Measurements from ENCODE around the gene FOXL3.
"Not testable (repeated sequence)": the region's sequence is repeated elsewhere in the genome, so short reads cannot be mapped to it uniquely, and the experiment has no call there.

Gene FOXL3

GRCh38 chr7:255721-256361 is 34.1 kb upstream of the FOXL3 start:
- FAIRE-seq, result no peak

DNA sequence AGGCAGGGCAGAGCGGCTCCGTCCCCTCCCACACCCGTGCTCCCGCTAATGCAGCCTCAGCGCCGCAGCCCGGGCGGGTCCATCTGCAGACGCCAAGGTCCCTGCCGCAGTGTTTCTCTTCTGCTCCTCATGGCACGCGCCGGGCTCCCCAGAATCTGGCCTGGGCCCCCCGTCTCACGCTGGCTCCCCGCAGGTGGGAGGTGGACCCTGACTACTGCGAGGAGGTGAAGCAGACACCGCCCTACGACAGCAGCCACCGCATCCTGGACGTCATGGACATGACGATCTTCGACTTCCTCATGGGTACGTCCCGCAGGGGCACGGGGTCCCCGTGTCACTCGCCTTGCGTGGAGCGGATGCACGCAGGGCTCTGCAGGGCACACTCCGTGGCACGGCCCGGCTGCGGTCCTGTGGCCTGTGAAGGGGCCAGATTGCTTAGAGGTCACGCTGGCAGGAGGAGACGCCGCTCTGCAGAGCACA is 33.5 kb upstream of the FOXL3 start:
- FAIRE-seq, result no peak

DNA sequence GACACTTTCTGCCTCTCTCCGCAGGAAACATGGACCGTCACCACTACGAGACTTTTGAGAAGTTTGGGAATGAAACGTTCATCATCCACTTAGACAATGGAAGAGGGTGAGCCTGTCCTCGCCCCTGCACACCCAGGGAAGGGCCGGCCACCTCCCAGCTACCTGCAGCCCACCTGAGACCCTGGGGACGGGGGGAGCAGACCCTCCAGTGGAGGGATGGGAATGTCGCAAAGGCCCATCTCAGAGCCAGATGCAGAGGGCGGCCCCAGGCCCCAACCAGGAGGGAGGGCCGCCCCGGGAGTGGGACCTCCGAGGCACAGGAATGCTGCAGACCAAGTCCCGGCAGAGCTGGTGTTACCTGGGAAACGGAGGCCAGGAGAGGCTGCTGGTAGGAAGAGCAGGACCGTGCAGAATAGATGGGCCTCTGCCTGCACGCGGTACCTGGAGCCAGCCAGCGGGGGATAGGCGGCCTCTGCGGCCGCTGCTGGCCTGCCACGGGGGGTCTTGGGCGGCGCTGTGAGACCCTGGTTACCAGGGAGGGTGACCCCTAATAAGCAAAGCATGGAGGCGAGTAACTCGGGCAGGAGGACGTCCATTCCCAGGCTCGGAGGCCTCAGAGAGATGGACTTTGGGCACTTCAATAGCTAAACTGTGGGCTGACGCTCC is 32.9 kb upstream of the FOXL3 start:
- no peak for FAIRE-seq

- no peak for FAIRE-seq
These were observed 32.4 kb upstream of the FOXL3 start for GRCh38 chr7:257647-257992.

DNA sequence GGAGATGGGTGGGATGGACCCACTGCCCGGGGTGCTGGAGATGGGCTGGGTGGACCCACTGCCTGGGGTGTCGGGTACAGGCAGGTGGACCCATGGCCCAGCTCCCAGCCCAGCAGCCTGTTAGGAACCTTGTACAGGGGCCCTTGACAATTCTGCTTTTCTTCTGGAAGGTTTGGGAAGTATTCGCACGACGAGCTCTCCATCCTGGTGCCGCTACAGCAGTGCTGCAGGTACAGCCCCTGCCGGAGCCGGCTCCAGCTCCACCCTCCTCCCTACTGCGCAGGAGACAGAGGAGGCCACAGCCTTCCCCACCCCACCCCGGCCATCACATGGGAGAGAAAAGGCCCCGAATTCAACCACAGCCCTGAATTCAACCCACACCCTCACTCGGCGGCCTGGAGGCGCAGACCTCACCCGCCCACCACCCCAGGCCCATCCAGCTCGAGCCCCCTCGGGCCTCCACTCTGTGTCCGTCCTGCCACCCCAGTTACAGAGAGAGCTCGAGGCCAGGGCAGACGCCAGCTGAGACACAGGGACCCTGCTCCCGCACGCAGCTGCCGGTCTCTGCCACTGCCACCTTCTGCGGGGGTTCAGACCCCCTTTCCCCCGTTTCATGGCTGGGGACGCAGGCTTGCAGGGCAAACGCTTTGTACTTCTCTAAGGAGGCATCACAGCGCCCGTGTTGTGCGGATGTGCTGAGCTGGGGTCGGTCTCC is 31.3 kb upstream of the FOXL3 start:
- no peak for FAIRE-seq

GRCh38 chr7:259191-259505 is 30.8 kb upstream of the FOXL3 start:
- FAIRE-seq, result no peak

GRCh38 chr7:259751-260405 is 30.1 kb upstream of the FOXL3 start:
- no peak for FAIRE-seq

DNA sequence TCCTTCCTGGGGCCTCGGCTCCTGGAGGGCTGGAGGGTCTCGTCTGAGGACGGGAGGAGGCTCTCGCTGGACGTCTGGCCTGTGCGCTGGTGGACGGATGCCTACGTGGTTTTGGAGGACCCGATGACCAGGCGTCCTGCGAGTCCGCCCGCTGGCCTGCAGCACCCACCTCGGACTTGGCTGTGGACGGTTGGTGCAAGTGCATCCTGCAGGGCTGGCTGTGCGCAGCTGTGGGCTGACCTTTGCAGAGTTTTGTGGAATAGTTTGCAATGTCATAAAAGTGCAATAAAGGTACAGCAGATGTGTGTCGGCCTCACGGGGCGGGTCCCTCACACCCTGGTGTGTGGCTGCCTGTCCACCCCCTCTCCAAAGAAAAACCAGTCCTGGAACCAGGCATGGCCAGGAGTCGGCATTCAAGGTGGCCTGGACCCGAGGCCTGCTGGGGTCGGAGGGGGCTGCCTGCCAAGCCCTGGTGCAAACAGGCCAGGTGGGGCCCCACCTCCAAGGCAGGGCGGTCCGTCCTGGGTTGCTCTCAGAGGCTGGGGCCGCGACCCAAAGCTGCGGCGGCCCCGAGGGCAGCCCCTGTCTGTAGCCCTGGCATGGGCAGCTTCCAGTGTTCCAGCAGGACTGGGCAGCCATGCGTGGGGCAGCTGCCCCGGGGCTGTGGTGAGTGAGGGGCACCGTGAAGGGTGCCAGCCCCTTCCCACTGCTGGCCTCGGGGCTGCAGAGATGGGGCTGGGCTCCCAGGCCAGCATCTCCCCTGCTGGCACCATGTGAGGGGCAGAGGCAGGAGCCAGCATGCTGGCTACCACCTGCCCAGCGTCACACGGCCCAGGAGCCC is 29.3 kb upstream of the FOXL3 start:
- no peak for FAIRE-seq

DNA sequence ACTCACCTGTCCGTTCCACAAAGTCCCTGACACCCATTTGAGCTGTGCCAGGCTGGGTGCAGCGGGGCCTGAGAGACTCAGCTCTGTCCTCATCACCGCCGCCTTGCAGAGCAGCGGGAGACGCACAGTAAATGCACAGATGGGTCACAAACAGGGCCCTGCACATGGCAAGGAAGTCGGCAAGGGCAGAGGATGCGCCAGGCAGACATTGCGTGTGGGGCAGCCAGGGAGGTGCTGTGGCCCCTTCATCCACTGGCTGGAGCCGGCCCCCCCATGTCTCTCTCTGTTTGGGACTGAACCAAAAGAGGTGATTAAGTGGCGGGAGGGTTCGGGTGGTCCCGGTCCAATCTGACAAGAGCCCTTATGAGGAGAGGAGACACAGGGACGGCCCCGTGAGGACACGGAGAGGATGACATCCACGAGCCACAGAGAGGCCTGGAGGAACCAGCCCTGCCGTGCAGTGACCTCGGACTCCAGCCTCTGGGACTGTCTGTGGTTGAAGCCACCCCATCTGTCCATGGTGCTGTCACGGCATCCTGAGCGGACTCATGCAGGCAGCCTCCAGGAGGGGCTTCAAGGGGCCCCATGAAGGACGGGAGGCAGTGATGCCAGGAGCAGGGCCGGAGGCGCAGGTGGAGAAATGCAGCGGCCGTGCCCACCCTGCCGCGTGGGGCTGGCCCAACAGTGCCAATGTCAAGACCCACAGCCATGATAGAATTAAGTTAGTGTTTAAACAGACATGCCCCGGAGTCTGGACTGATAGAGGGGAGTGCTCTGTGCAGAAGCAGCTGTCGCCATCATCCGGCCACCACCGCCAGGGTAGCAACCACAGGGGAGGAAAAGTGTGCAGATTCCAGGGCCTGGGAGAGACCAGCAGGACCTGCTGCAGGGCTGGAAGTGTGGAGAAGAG is 28.4 kb upstream of the FOXL3 start:
- no peak for FAIRE-seq

DNA sequence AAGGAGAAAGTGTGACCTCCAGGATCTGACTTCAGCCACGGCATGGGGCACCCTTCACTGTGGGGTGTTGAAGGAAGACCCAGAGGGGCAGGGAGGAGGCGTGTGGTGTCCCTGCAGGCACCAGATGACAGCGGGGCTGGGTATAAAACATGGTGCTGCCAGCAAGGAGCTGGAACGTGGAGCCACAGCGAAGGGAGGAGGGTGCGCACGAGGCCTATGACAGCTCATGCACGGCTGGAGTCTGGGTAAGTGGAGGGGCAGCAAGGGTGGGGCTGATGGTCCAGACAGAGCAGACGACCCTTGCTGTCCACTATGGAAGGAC is 27.8 kb upstream of the FOXL3 start:
- FAIRE-seq, result no peak

GRCh38 chr7:262631-263311 is 27.2 kb upstream of the FOXL3 start:
- FAIRE-seq, result not testable (repeated sequence)

DNA sequence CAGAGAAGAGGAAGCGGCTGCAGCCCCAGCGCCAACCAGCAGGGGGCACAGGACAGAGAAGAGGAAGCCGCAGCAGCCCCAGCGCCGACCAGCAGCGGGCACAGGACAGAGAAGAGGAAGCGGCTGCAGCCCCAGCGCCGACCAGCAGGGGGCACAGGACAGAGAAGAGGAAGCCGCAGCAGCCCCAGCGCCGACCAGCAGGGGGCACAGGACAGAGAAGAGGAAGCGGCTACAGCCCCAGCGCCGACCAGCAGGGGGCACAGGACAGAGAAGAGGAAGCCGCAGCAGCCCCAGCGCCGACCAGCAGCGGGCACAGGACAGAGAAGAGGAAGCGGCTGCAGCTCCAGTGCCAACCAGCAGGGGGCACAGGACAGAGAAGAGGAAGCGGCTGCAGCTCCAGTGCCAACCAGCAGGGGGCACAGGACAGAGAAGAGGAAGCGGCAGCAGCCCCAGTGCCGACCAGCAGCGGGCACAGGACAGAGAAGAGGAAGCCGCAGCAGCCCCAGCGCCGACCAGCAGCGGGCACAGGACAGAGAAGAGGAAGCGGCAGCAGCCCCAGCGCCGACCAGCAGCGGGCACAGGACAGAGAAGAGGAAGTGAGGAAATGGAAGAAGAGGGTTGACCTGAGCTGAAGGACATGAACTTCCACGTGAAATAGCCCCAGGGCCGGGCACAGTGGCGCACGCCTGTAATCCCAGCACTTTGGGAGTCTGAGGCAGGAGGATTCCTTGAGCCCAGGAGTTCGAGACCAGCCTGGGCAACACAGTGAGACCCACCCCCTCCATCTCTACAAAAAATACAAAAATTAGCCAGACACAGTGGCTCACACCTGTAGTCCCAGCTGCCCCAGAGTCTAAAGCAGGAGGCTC is 26.3 kb upstream of the FOXL3 start:
- not testable (repeated sequence) for FAIRE-seq

- FAIRE-seq, result no peak
These were observed 25.3 kb upstream of the FOXL3 start for GRCh38 chr7:264541-265191.

GRCh38 chr7:265192-265997 is 24.6 kb upstream of the FOXL3 start:
- no peak for FAIRE-seq

DNA sequence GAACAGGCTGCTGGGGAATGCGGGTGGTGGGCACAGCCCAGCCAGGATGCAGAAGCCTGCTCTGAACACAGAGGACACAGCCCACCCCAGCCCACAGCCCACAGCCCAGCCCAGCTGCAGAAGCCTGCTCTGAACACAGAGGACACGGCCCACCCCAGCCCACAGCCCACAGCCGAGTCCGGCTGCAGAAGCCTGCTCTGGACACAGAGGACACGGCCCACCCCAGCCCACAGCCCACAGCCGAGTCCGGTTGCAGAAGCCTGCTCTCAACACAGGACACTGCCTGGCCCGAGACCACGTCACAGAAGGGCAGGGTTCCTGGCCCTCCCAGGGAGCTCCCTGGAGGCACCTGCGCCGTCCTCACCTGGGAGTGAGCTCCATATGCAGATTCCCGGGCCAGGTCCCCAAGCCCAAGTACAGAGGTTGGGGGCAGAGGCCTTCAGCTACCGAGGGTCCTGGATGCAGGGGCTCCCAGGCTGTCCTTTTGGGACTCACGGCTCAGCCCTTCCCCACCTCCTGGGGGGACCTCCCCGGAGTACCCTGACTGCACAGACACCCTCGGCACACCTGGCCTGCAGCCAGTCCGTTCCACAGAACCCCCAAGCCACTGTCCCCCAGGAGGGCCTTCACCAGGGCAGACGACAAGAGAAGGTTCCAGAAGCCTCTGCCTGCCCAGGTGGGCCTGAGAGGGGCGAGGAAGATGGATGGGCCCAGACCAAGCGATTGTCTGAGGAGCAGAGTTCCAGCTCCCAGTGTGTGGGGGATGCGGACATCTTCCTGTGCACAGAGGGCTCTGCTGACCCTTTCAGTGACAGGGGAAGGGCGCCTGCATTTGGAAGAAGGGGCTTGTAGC is 23.7 kb upstream of the FOXL3 start:
- no peak for FAIRE-seq

DNA sequence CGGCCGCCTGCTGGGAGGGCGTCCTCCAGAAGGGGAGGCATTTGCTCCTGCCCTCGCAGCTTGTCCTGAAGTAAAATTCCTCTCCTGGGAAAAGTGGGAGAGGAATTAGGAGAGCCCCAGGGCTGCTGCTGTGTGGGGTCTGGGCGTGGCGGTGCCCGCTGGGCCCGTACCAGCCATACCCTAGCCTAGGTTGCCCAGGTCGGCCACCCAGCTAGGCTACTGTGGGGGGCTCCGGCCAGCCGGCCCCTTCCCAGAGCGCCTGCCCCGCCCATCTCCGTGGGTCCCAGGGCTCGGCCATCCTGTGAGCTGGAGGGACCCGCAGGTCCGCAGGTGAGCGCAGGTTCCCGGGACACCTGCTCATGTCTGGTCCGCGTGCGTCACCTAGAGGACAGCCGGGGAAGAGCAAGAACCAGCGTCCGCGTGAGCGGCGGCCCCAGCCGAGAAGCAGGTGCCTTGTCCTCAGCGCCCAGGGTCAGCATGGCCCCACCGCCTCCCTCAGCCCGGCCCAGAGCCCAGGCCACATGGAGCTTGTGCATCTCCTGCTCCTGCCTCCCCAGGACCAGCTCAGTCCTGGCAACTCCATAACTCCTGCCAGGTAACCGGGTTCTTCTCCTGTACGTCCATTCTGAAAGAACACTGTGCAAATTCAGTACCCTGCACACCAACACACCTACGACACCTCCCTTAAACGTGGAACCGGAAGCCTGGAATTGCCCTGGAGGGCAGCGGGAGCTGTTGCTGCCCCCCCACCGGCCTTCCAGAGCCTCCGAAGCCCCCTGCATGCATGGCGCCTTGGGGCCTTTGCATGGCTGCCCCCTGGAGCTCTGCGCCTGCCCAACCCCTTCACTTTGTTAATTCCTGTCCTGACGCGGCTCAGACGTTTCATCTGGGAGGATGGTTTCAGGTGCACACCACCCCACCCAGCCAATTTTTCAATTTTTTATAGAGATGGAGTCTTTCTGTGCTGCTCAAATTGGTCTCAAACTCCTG is 22.8 kb upstream of the FOXL3 start:
- no peak for FAIRE-seq

DNA sequence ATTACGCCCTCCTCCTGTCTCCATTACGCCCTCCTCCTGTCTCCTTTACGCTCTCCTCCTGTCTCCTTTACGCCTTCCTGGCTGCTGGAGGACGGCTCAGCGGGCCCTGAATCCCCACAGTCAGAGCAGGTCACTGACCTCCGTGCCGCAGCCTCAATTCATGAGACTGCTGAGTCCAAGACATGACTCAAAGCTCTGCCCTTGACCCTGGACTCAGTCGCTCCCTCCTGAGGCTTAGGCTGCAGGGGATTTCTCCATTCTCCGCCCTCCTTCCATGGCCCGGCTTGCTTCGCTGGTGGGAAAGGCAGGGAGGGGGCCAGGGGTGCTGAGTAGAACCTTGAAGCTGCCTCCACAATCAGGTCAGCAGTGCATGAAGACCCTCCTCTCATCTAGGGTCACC is 21.0 kb upstream of the FOXL3 start:
- no peak for FAIRE-seq
